NB4 (cell line): Measurements from ENCODE around the gene OR13J1.

Source experiments
- DNase-seq: peaks from one replicate; pipeline ENCODE4 v3.0.0; 2010; ENCODE audit warnings: low read depth
- H3K4me3 ChIP-seq: one replicate; pipeline ENCODE4 v1.5.1; 2011; ENCODE audit warnings: mild to moderate bottlenecking, low read depth, low read length, moderate library complexity
- CTCF ChIP-seq: IDR thresholded peaks from one replicate; pipeline ENCODE4 v1.5.1; 2012; ENCODE audit warnings: low read depth, low read length
- MAX ChIP-seq: IDR thresholded peaks from 2 replicates; pipeline ENCODE4 v1.6.1; 2011; ENCODE audit warnings: low read depth, low read length
- MYC ChIP-seq: IDR thresholded peaks from 2 replicates; pipeline ENCODE4 v1.6.1; 2011; ENCODE audit warnings: low read depth, low read length
- POLR2A ChIP-seq: IDR thresholded peaks from 2 replicates; pipeline ENCODE4 v1.6.1; 2011; ENCODE audit warnings: mild to moderate bottlenecking; ENCODE audit not compliant: insufficient read length; ENCODE audit errors: extremely low read depth

Gene OR13J1

DNA sequence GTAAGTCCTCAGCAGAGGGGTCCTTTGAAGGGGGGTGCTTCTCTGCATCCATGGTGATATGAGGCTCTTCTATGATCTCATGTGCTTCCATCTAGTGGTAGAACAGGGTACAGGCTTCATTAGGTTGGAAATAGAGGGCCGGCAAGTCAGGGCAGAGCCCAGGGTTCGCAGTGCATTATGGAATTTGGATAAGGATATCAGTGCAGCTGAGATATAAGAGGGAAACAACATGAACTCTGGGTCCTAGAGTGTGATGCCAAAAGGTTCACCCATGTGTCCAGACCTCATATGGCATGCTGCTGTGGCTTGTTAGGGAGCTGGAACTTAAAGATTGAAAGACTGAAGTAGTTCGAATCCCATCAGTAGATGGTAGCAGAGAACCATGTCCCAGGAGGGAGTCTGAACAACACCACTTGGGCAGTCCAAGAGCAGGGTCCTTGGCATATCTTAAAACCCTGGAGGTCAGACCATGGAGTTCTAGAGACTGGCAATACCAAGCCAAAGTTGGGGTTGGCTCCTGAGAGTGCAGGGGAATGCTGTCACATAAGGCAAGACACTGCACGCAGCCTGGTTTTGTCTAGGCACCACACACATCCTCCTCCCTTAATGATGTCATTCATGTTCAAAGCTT is 44.0 kb downstream of the OR13J1 start:
- peak; percentile 63 for DNase-seq
- H3K4me3 ChIP-seq: no peak overlapping the region
- TF ChIP-seq CTCF (peak; percentile 77), POLR2A (no peak), MAX (0 out of 2 replicates have a peak, but pooled peaks have one; percentile 10)

GRCh38 chr9:35822926-35823325 is 47.3 kb downstream of the OR13J1 start:
- no peak overlapping the region for H3K4me3 ChIP-seq
- TF ChIP-seq MYC (no peak), POLR2A (no peak), CTCF (no peak), MAX (no peak)
- DNase-seq: no peak

DNA sequence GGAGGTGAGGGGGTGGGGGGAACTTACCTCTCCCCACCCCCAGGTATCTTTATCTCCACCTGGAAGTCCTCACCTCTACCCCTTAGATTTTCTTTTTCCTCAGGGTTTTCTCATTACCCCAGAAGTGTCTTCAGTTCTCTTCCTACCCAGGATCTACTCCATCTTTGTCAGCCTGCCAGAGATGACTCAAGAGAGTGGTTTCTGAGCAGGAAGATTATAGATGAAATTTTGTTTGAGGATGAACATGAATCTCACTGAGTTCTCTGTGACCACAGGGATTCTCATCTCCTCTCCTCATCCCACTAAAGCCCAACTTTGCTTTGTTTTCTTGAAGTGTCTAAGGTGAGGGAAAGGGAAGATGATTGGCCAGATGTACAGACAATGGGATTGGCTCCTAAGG is 50.1 kb downstream of the OR13J1 start:
- TF ChIP-seq MAX (no peak), CTCF (no peak), POLR2A (no peak), MYC (no peak)
- DNase-seq: no peak
- no peak overlapping the region for H3K4me3 ChIP-seq
